ENCODE data around the gene LGALS4.
"Not testable (repeated sequence)": the region's sequence is repeated elsewhere in the genome, so short reads cannot be mapped to it uniquely, and the experiment has no call there.

Gene LGALS4

GRCh38 chr19:38778733-38779132 lies 34.0 kb downstream of the LGALS4 start:
- H3K27me3 ChIP-seq (replicated peaks; ENCODE audit: control insufficient read depth, insufficient read depth, low read length), result no peaks in the 10 kb centered on the region
- no peak overlapping the region for H3K4me3 ChIP-seq (replicated peaks; ENCODE audit: low read depth, low read length)
- TF ChIP-seq CTCF (IDR thresholded peaks at IDR 0.05; ENCODE audit: insufficient read depth, low read length, poor library complexity, severe bottlenecking), result no peak
- no peaks in the 10 kb centered on the region for H3K36me3 ChIP-seq (ENCODE audit: control insufficient read depth, insufficient read depth, low read length)
- no peak for DNase-seq (ENCODE audit: extremely low read depth, insufficient read length)

- no peak for TF ChIP-seq CTCF (IDR thresholded peaks at IDR 0.05; ENCODE audit: insufficient read depth, low read length, poor library complexity, severe bottlenecking)
- no peak overlapping the region for H3K4me3 ChIP-seq (replicated peaks; ENCODE audit: low read depth, low read length)
These were observed 38.4 kb downstream of the LGALS4 start for GRCh38 chr19:38774181-38774950.

GRCh38 chr19:38773469-38774177 lies 39.1 kb downstream of the LGALS4 start, which contains the start of gene LGALS7:
Gene LGALS7, minus strand, starts transcription at chr19:38773517. Its CDS starts 25 bp downstream, at chr19:38773492.
- no peak for TF ChIP-seq CTCF (IDR thresholded peaks at IDR 0.05; ENCODE audit: insufficient read depth, low read length, poor library complexity, severe bottlenecking)
- Histone ChIP-seq H3K36me3 (ENCODE audit: control insufficient read depth, insufficient read depth, low read length) (no peaks in the 10 kb centered on the region), H3K27me3 (replicated peaks; ENCODE audit: control insufficient read depth, insufficient read depth, low read length) (no peaks in the 10 kb centered on the region), H3K4me3 (replicated peaks; ENCODE audit: low read depth, low read length) (no peak within 1 kb of the TSS)
- DNase-seq (ENCODE audit: extremely low read depth, insufficient read length), result no peak

More at GRCh38 chr19:38774181-38774950, 38.4 kb downstream of the LGALS4 start:
- H3K36me3 ChIP-seq (ENCODE audit: control insufficient read depth, insufficient read depth, low read length), result no peaks in the 10 kb centered on the region
- H3K27me3 ChIP-seq (replicated peaks; ENCODE audit: control insufficient read depth, insufficient read depth, low read length), result no peaks in the 10 kb centered on the region
- no peak for DNase-seq (ENCODE audit: extremely low read depth, insufficient read length)

GRCh38 chr19:38771569-38771968 lies 41.2 kb downstream of the LGALS4 start:
- not testable (repeated sequence) for H3K36me3 ChIP-seq (ENCODE audit: control insufficient read depth, insufficient read depth, low read length); H3K27me3 ChIP-seq (replicated peaks; ENCODE audit: control insufficient read depth, insufficient read depth, low read length); H3K4me3 ChIP-seq (replicated peaks; ENCODE audit: low read depth, low read length); DNase-seq (ENCODE audit: extremely low read depth, insufficient read length)

GRCh38 chr19:38770949-38771275 lies 41.8 kb downstream of the LGALS4 start:
- DNase-seq (ENCODE audit: extremely low read depth, insufficient read length); H3K36me3 ChIP-seq (ENCODE audit: control insufficient read depth, insufficient read depth, low read length); H3K27me3 ChIP-seq (replicated peaks; ENCODE audit: control insufficient read depth, insufficient read depth, low read length); H3K4me3 ChIP-seq (replicated peaks; ENCODE audit: low read depth, low read length): not testable (repeated sequence)

GRCh38 chr19:38770228-38770948 lies 42.4 kb downstream of the LGALS4 start:
- not testable (repeated sequence) for H3K4me3 ChIP-seq (replicated peaks; ENCODE audit: low read depth, low read length); H3K27me3 ChIP-seq (replicated peaks; ENCODE audit: control insufficient read depth, insufficient read depth, low read length); H3K36me3 ChIP-seq (ENCODE audit: control insufficient read depth, insufficient read depth, low read length); DNase-seq (ENCODE audit: extremely low read depth, insufficient read length)

- peak; percentile 88 for DNase-seq (ENCODE audit: extremely low read depth, insufficient read length)
- Histone ChIP-seq H3K4me3 (replicated peaks; ENCODE audit: low read depth, low read length) (peak overlapping the region; percentile 39), H3K27me3 (replicated peaks; ENCODE audit: control insufficient read depth, insufficient read depth, low read length) (no peaks in the 10 kb centered on the region), H3K36me3 (ENCODE audit: control insufficient read depth, insufficient read depth, low read length) (no peaks in the 10 kb centered on the region)
- peak; percentile 83 for TF ChIP-seq CTCF (IDR thresholded peaks at IDR 0.05; ENCODE audit: insufficient read depth, low read length, poor library complexity, severe bottlenecking)
These were observed 43.0 kb downstream of the LGALS4 start for GRCh38 chr19:38769635-38770211.
